Skin epidermis (tissue), 12 donors: ENCODE results near the gene LMAN2L.
"Not testable (repeated sequence)": the region's sequence is repeated elsewhere in the genome, so short reads cannot be mapped to it uniquely, and the experiment has no call there.

Experiments
- H3K27ac ChIP-seq, 21 experiments: fragments of 200-600 bp; sonication (generic) in 11 of 21; one replicate each; pipeline ENCODE4 v1.5.0; 2020; ENCODE audit warnings: mild to moderate bottlenecking in 3 of 21, inconsistent platforms in 2 of 21, moderate library complexity in 2 of 21
- H3K4me3 ChIP-seq, 7 experiments: fragments of 200-600 bp; sonication (generic) in 2 of 7; one replicate each; pipeline ENCODE4 v1.5.0; 2020; ENCODE audit warnings: inconsistent platforms in 2 of 7, mild to moderate bottlenecking in 2 of 7, moderate library complexity in 1 of 7

LMAN2L gene

GRCh38 chr2:96690306-96691021, 49.4 kb downstream of the LMAN2L start:
- Histone ChIP-seq H3K4me3 (no peak overlapping the region), H3K27ac (no peak overlapping the region)

- no peak overlapping the region for H3K27ac ChIP-seq
- H3K4me3 ChIP-seq: no peak overlapping the region
Measured at GRCh38 chr2:96689431-96689991, 50.4 kb downstream of the LMAN2L start.

GRCh38 chr2:96688649-96689430, 51.0 kb downstream of the LMAN2L start:
- Histone ChIP-seq H3K4me3 (no peak overlapping the region), H3K27ac (no peak overlapping the region)

GRCh38 chr2:96687711-96688640, 51.9 kb downstream of the LMAN2L start:
- Histone ChIP-seq H3K4me3 (no peak overlapping the region), H3K27ac (no peak overlapping the region)

GRCh38 chr2:96687266-96687665, 52.6 kb downstream of the LMAN2L start:
- no peak overlapping the region for H3K4me3 ChIP-seq
- H3K27ac ChIP-seq: no peak overlapping the region

- Histone ChIP-seq H3K4me3 (no peak overlapping the region), H3K27ac (no peak overlapping the region)
Measured at GRCh38 chr2:96685577-96686459, 54.0 kb downstream of the LMAN2L start.

- H3K27ac ChIP-seq: no peak overlapping the region
Measured at GRCh38 chr2:96684883-96685576, 54.8 kb downstream of the LMAN2L start.

GRCh38 chr2:96683972-96684820, 55.7 kb downstream of the LMAN2L start:
- Histone ChIP-seq H3K27ac (no peak overlapping the region), H3K4me3 (no peak overlapping the region)

More at GRCh38 chr2:96684883-96685576, 54.8 kb downstream of the LMAN2L start:
- H3K4me3 ChIP-seq: no peak overlapping the region

- no peak overlapping the region for H3K27ac ChIP-seq
- no peak overlapping the region for H3K4me3 ChIP-seq
Measured at GRCh38 chr2:96683307-96683706, 56.6 kb downstream of the LMAN2L start.

GRCh38 chr2:96681540-96681939, 58.3 kb downstream of the LMAN2L start:
- Histone ChIP-seq H3K4me3 (no peak overlapping the region), H3K27ac (no peak overlapping the region)

GRCh38 chr2:96680561-96681141, 59.2 kb downstream of the LMAN2L start:
- H3K4me3 ChIP-seq: no peak overlapping the region
- no peak overlapping the region for H3K27ac ChIP-seq

- H3K4me3 ChIP-seq: no peak overlapping the region
- no peak overlapping the region for H3K27ac ChIP-seq
Measured at GRCh38 chr2:96679848-96680247, 60.0 kb downstream of the LMAN2L start.

GRCh38 chr2:96669539-96670215, 70.2 kb downstream of the LMAN2L start:
- H3K4me3 ChIP-seq: no peak overlapping the region
- H3K27ac ChIP-seq: no peak overlapping the region

- Histone ChIP-seq H3K4me3 (no peak overlapping the region), H3K27ac (no peak overlapping the region)
Measured at GRCh38 chr2:96668771-96669170, 71.1 kb downstream of the LMAN2L start.

GRCh38 chr2:96665717-96666116, 74.1 kb downstream of the LMAN2L start:
- H3K27ac ChIP-seq: peak overlapping the region in 3 of 21 experiments; percentile 25 to 48 (median 29)
- H3K4me3 ChIP-seq: not testable (repeated sequence)

- H3K4me3 ChIP-seq: no peak overlapping the region
- H3K27ac ChIP-seq: peak overlapping the region in 4 of 21 experiments; percentile 25 to 48 (median 32)
Measured at GRCh38 chr2:96665083-96665569, 74.7 kb downstream of the LMAN2L start.
